HS-5 (cell line): Measurements from ENCODE around the gene DNTT.

Source experiments
- DNase-seq: peaks from one replicate; pipeline ENCODE4 v3.0.0-alpha.2; 2012; ENCODE audit warnings: low read depth

DNTT gene

GRCh38 chr10:96304230-96304629, at the start of gene DNTT:
DNTT (plus strand) TSS chr10:96304434; CDS start chr10:96304498, 64 bp downstream.
- no peak for DNase-seq

- DNase-seq: no peak
Observed at GRCh38 chr10:96254976-96255375, 49.3 kb upstream of the DNTT start.

- no peak for DNase-seq
Observed at GRCh38 chr10:96255549-96256333, 48.5 kb upstream of the DNTT start.

DNA sequence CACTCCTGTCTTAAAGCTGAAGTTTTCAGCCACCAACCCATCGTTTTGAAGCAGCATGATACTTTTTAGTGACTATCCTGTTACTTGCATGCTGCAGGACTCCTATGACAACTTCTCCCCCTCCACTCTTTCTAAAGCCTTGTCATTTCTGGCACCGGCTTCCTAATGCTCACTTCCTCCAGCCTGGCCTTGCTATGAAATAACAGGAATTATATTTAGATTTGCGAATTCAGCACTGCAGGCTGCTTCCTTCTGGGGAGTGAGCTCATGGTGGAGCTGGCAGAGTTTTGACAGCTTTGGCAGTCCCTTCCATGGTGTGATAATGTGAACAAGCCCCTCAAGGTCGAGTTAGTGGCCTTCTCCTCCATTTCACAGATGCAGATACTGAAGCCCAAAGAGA, 46.3 kb upstream of the DNTT start:
- no peak for DNase-seq

GRCh38 chr10:96259150-96259549, 45.1 kb upstream of the DNTT start:
- no peak for DNase-seq

GRCh38 chr10:96260014-96260413, 44.2 kb upstream of the DNTT start:
- DNase-seq: no peak

GRCh38 chr10:96261132-96261531, 43.1 kb upstream of the DNTT start:
- no peak for DNase-seq

- DNase-seq: no peak
Observed at GRCh38 chr10:96261930-96262329, 42.3 kb upstream of the DNTT start.

DNA sequence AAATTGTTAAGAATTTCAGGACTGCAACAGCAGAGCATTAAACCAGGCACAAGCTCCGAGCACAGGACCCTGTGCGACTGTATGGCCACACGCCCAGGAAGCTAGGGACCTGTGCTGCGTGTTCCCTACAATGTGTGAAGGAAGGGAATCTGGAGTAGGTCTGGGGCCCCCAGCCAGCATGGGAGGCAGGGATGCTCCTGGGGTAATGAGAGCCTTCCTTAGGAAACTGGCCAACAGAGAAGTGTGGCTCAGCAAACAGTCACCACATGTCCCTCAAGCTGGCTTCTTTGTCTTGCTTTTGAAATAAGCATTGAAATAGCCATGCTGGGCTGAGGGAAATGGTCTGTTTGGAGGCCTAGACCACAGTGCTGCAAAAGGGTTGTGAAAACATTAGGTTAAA, 41.1 kb upstream of the DNTT start:
- no peak for DNase-seq

- no peak for DNase-seq
Observed at GRCh38 chr10:96263669-96264068, 40.6 kb upstream of the DNTT start.

GRCh38 chr10:96264938-96265337, 39.3 kb upstream of the DNTT start:
- no peak for DNase-seq

DNA sequence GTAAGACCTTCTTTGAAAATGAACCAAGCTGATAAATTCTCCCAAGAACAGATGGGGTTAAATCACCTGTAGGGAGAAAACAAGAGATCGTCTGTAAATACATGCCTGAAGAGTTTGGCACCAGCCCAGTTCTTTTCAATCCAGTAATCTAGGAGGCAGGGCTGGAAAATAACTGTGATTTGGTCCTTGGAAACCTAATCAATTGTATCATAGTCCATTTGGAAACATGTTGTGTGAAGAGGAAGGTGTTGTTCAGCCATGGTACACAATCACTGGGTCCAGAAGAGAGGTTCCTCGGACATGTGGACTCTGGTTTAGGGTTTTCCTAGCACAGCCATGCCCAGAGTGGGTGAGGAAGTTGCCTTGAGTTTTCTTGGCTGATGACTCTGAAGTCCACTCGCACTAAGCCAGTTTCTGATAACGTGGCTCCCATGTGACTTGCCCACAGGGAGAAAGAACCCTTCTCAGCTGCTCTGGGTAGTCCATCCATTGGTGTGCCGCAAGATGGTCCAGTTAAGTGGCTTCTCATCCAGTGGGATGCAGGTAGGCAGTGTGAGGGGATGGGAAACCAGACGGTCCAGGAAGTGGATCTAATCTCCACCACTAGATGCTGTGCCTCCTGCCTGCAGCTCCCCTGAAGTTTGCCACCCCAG, 38.0 kb upstream of the DNTT start:
- no peak for DNase-seq

DNA sequence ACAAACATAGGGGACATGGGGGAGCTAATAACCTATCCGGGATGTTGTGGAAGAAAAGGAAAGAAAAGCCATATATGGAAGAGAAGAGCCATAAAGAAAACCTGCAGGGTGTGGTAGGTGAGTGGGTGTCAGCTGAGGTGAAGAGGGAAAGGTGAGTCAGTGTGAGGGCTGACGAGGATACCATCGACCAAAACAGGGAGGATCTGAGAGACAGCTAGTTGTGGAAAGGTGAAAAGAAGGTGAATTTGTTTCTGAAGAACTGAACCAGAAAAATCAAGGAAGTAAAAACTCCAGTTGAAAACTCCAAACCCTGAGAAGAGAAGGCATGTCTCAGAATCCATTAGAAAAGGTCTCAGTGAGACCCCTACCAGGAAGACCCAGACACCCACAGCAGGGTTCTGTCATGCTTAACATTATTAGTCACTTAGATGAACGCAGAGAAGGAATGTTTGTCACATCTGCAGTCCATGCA, 37.0 kb upstream of the DNTT start:
- DNase-seq: no peak

DNA sequence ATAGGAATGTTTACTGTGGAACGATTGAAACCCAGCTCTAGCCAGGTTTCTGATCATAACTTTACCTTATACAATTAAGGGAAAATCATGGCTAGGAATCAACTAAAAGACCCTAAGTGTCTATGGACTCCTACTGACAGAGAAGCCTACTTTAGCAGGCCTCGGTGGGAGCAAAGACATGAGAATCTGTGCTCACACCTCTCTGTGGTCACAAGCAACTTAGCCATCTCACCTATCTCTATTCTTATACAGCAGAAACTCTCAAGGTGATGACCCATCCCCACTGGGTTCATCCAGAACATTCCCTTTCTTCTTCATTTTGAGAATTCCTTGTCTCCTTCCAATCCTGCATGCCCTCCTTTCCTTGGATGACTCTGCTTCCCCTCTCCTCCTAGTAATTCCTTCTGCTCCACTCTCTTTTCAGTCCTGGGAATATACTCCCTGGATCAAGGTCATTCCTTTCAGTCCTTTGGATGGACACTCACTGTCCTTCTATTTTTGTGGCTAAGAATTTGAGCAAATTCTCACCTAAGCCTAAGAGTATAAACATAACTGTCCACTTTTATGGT, 35.8 kb upstream of the DNTT start:
- no peak for DNase-seq

GRCh38 chr10:96269438-96270300, 34.6 kb upstream of the DNTT start:
- DNase-seq: no peak

- DNase-seq: no peak
Observed at GRCh38 chr10:96270571-96270970, 33.7 kb upstream of the DNTT start.

GRCh38 chr10:96271016-96271815, 33.0 kb upstream of the DNTT start, which contains the start of gene BLNK:
BLNK (minus strand) TSS chr10:96271569; CDS start chr10:96271398, 171 bp downstream.
- no peak for DNase-seq

GRCh38 chr10:96272316-96273280, 31.6 kb upstream of the DNTT start:
- no peak for DNase-seq

DNA sequence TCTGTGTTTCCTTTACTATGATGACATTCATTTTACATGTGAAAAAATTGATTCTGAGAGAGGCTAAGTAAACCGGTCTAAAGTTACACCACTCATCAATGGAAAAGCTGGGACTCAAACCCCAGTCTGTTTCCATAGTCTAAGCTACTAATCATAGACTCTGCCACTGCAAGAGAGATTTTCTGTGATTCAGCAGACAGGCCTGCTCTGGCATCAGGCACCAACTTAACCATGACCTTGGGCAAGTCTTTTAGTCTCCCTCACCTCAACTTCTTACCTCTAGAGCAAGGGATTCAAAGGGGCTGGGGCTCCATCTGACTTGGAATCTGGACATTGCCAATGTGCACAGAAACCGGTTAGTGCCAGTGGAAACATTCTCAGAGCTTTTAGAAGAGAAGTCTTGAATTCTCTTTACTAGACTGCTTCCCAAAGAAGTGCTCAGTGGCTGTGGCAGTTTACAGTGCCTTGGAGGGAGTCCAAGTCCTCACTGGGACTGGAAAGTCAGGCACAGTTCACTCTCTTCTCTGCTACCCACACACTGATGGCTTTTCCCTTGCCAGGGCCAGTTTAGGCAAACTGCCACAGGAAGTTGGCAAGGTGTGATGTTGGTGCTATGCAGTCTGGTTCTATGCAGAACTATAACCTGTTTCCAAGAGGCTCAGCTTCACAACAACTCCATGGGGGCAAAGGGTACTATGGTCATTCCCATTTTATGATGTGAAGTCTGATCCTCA, 28.4 kb upstream of the DNTT start:
- DNase-seq: no peak
